Vein endothelial cell (primary cell): ENCODE results near the gene KAZALD1. TPM values are rescaled to one million over a fixed set of nuclear protein-coding genes. Genes with fewer than 3 reads are reported as not detected.

ENCODE experiments used
- total RNA-seq: library from RNA; depleted of rRNA; stranded (reverse); fragments of >200 nt; gene quantifications from 2 replicates; pipeline ENCODE4 v1.2.3, GENCODE V29; 2012

KAZALD1 gene, protein sequence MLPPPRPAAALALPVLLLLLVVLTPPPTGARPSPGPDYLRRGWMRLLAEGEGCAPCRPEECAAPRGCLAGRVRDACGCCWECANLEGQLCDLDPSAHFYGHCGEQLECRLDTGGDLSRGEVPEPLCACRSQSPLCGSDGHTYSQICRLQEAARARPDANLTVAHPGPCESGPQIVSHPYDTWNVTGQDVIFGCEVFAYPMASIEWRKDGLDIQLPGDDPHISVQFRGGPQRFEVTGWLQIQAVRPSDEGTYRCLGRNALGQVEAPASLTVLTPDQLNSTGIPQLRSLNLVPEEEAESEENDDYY
- total RNA-seq = 0.33 and 0.57 TPM in 2 replicates

DNA sequence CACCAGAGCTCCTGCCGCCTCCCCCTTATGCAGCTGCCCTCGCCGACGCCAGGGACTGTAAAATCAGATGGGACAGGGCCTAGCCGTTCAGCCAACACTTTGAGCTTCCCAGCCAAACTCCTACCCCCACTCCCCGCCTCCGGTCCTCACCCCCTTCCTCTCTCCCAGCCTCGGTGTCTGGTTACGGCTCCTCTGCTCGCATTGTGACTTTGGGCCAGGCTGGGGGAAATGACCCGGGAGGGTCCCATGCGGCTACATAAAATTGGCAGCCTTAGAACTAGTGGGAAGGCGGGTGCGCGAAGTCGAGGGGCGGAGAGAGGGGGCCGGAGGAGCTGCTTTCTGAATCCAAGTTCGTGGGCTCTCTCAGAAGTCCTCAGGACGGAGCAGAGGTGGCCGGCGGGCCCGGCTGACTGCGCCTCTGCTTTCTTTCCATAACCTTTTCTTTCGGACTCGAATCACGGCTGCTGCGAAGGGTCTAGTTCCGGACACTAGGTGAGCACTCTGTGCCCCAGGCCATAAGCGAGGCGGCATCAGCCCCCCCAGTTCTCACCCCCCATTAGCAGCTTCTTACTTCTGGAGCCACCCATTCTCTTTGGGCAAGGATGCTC is at the start of gene KAZALD1:
KAZALD1 (plus strand) TSS at position 366 of the 608 bp plus-strand sequence. CDS start 604 bp downstream, outside the sequence.

DNA sequence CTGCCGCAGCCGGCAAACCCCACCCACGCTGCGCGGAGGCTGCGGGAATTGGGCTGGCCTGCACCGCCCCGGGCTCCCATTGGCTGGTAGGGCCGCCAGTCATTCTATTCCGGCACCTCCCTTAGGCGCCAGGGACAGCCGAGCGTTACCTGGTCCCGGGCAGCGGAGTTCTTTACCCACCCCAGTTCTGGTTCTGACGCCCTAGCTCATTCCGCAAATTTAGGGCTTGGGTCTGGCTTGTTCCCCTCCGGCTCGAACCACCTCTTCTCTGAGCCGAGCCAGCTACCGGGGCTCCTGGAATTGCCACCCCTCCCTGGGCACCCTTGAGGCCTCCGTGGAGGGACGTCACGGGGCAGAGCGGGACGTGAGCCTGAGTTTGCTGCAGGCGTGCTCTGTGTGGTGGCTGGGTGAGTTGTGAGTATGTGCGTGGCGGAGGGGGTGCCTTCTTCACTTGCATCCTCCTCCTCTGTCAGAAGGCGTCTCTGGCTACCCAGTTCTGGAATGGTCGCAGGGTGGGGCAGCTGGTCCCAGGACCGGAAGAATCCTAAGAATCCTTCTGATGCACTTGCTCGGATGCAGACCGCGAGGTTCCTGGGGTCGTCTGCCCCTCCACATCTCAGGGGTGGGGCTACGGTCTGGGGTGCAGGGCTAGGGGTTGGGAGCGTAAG is 30.5 kb upstream of the KAZALD1 start, which contains the start of the genes PDZD7 and SFXN3:
PDZD7 (minus strand) TSS at position 2 of the 668 bp plus-strand sequence. CDS start 910 bp downstream, outside the sequence.
SFXN3 (plus strand) TSS at position 107 of the 668 bp plus-strand sequence. CDS start 3,461 bp downstream, outside the sequence.

Other genes starting within 250 kb of the KAZALD1 start
- gene SLF2, start 149.0 kb upstream of the KAZALD1 start, total RNA-seq = 24.2 and 31.4 TPM in 2 replicates
- gene SEMA4G, start 92.5 kb upstream of the KAZALD1 start, total RNA-seq = 1.9 and 2.9 TPM in 2 replicates
- 51.0 and 52.3 TPM in 2 replicates for gene MRPL43, start 74.5 kb upstream of the KAZALD1 start, total RNA-seq
- gene TWNK, start 74.4 kb upstream of the KAZALD1 start, total RNA-seq = 5.3 and 5.6 TPM in 2 replicates
- 88.2 and 90.0 TPM in 2 replicates for gene LZTS2, start 62.2 kb upstream of the KAZALD1 start, total RNA-seq
- 0.38 and 1.3 TPM in 2 replicates for gene PDZD7, start 30.9 kb upstream of the KAZALD1 start, total RNA-seq
- gene SFXN3, start 30.8 kb upstream of the KAZALD1 start, total RNA-seq = 77.7 and 123 TPM in 2 replicates
- gene TLX1, start 69.3 kb downstream of the KAZALD1 start, total RNA-seq = not detected in 2 replicates
- not detected in 2 replicates for gene LBX1, start 167.5 kb downstream of the KAZALD1 start, total RNA-seq